Kidney (tissue), 14 donors: ENCODE measurements around the gene FAM181B. TPM values are rescaled to one million over a fixed set of nuclear protein-coding genes. Genes with fewer than 3 reads are reported as not detected.

ENCODE experiments used
- DNase-seq, 5 donors: peaks; one replicate each; pipeline ENCODE4 v3.0.0-alpha.2; 2013 to 2020
- FAIRE-seq: peaks from 2 replicates; lab custom pipeline; 2012; peaks lifted over from hg19 to GRCh38; lab: Jason Lieb, UNC
- H3K27ac ChIP-seq, 2 donors: one replicate each; pipeline ENCODE4 v1.7.0; 2013; ENCODE audit warnings: low read depth in 2 of 2, low read length in 2 of 2, inconsistent platforms in 1 of 2
- H3K27me3 ChIP-seq: one replicate; pipeline ENCODE4 v1.7.1; 2013; ENCODE audit warnings: low read length, inconsistent platforms; ENCODE audit not compliant: control insufficient read depth, insufficient read depth
- H3K36me3 ChIP-seq, 3 donors: one replicate each; pipeline versions ENCODE4 v1.7.0 to v1.7.1; 2013; ENCODE audit warnings: low read length in 3 of 3, control low read depth in 1 of 3, inconsistent platforms in 1 of 3; ENCODE audit not compliant: insufficient read depth in 3 of 3, control insufficient read depth in 2 of 3
- H3K4me1 ChIP-seq, 3 donors: one replicate each; pipeline versions ENCODE4 v1.7.0 to v1.7.1; 2013; ENCODE audit warnings: low read length in 3 of 3, inconsistent platforms in 1 of 3, low read depth in 1 of 3; ENCODE audit not compliant: control insufficient read depth in 2 of 3, insufficient read depth in 2 of 3
- H3K4me3 ChIP-seq, 3 donors: one replicate each; pipeline versions ENCODE4 v1.7.0 to v1.8.1; 2013; ENCODE audit warnings: low read length in 3 of 3, control low read depth in 1 of 3, inconsistent platforms in 1 of 3
- H3K9ac ChIP-seq, 3 donors: one replicate each; pipeline versions ENCODE4 v1.7.0 to v1.7.1; 2013; ENCODE audit warnings: low read length in 3 of 3, control low read depth in 1 of 3, inconsistent platforms in 1 of 3
- H3K9me3 ChIP-seq, 3 donors: one replicate each; pipeline versions ENCODE4 v1.7.0 to v1.7.1; 2013; ENCODE audit warnings: low read length in 3 of 3, control low read depth in 1 of 3, inconsistent platforms in 1 of 3; ENCODE audit not compliant: control insufficient read depth in 2 of 3, insufficient read depth in 1 of 3
- CTCF ChIP-seq: IDR thresholded peaks from 3 replicates; pipeline ENCODE4 v1.5.1; 2012; ENCODE audit warnings: mild to moderate bottlenecking, moderate library complexity, borderline replicate concordance; ENCODE audit not compliant: insufficient read depth; ENCODE audit errors: extremely low read depth
- intact Hi-C: fragments of 100-400 bp; cut with DNase I; formaldehyde crosslinking; loops from one replicate; pipeline ENCODE4 v1.11.1; 2022
- polyA plus RNA-seq: library from polyadenylated mRNA; stranded (reverse); fragments of 350-450 nt; fragmentation: Illumina TruSeq; extraction: RNeasy Lipid Tissue Mini Kit (QIAGEN cat#74804); gene quantifications from one replicate; pipeline ENCODE4 v1.2.3, GENCODE V29; 2014; ENCODE audit warnings: low read depth, low replicate concordance; ENCODE audit not compliant: insufficient read depth
- total RNA-seq: library from RNA; stranded (reverse); fragmentation: NEBNext Ultra II Directional; extraction: Animal tissue kit (Norgen Biotek cat#: 25700); gene quantifications from one replicate; pipeline ENCODE4 v1.2.1, GENCODE V29; 2021
- donor health status: control.
- donor health status: control.
- donor health status: control.
- donor health status: control.
- donor health status: control.
- donor health status: DM: yes; HTN: yes; CAD: no.
- donor health status: Normal renal cell carcinoma (clear cell type).

Gene FAM181B
- total and polyA plus RNA-seq, 2 donors from 2014 or later = 0.97 to 1.3 TPM

DNA sequence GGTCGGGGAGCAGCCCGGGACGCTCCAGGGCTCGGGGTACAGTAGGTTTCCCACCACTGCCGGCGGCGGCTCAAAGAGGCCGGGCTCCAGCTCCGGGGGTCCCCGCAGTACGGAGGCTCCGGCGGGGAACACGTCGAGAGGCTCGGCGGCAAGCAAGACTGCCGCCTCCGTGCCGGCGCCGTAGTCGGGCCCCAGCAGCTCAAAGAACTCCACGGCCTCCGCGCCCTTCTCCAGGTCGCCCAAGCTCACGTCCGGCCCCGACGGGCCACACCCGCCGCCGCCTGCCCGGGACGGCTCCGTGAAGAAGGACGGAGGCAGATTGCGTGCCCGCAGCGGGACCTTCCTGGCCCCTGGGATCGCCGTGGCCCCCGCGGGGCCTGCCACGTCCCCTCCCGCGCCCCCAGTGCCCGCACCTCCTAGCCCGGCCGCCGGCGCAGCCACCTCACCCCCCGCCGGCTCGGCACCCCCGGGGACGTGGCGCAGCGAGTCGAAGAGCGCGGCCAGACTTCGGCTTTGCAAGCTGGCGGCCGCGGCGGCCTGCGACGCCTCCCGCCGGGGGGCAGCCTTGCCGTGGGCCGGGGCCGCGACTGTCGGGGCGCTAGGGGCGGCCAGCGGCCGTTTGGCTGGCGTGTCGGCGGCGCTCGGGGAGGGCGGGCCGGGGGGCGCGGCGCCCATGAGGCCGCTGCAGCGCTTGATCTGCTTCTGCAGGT lies 775 bp downstream of the FAM181B start:
- DNase-seq = peak in 4 of 5 donors; percentile 36 to 74 (median 67)
- intact Hi-C loops = no loop called here
- H3K27ac ChIP-seq = no peak overlapping the region

GRCh38 chr11:82732348-82732733 lies 1.3 kb downstream of the FAM181B start:
- Histone ChIP-seq H3K36me3 (no peaks in the 10 kb centered on the region), H3K27ac (no peak overlapping the region), H3K9me3 (no peaks in the 10 kb centered on the region), H3K4me1 (no peaks in the 10 kb centered on the region), H3K4me3 (peak overlapping the region in 1 of 3 donors; percentile 26), H3K27me3 (peaks cover 8% of the 10 kb centered on the region), H3K9ac (no peak overlapping the region)
- no peak for TF ChIP-seq CTCF
- DNase-seq = peak in 2 of 5 donors; percentile 37 to 56
- FAIRE-seq = no peak
- intact Hi-C loops = no loop called here

More for the DNA sequence above, 775 bp downstream of the FAM181B start:
- no peak for FAIRE-seq
- H3K9me3 ChIP-seq = no peaks in the 10 kb centered on the region
- no peak for TF ChIP-seq CTCF
- H3K4me1 ChIP-seq = no peaks in the 10 kb centered on the region
- peak overlapping the region; percentile 61 to 63 (median 62) for H3K4me3 ChIP-seq
- peaks cover 8% of the 10 kb centered on the region for H3K27me3 ChIP-seq
- H3K36me3 ChIP-seq = no peaks in the 10 kb centered on the region
- H3K9ac ChIP-seq = peak overlapping the region in 1 of 3 donors; percentile 42

DNA sequence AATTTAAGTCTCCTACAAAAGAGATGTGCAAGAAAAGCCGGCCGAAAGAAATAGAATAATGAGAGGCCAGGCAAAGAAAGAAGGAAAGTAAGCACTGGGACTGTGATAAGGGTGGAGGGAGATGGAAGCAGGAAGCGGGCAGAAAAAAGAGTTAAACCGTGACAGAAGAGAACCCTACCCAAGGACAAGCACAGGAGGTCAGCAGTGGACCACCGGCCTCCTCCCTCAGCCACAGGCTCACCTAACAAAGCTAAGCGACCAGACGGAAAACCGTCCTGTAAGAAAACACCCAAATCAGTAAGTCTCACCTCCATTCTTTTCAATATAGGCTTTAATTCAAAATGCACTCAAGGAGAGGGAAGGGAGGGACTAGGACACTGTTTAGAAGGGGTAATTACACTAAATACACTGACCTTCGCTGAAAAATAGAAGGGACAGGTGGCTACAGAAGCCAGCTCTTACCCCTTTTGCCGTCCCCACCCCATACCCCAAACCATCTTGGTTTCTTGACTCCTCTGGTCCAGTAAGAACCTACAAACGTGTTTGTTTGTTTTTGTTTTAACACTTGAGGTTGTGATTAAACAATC lies 1.9 kb downstream of the FAM181B start:
- Histone ChIP-seq H3K36me3 (no peaks in the 10 kb centered on the region), H3K9ac (no peak overlapping the region), H3K4me1 (no peaks in the 10 kb centered on the region), H3K27me3 (peaks cover 8% of the 10 kb centered on the region), H3K27ac (no peak overlapping the region), H3K9me3 (no peaks in the 10 kb centered on the region), H3K4me3 (peak overlapping the region in 1 of 3 donors; percentile 37)
- peak in 3 of 5 donors; percentile 35 to 50 (median 43) for DNase-seq
- intact Hi-C loops = no loop called here
- TF ChIP-seq CTCF = no peak
- no peak for FAIRE-seq
